Karpas-422 (cell line): ENCODE results near the gene PTPRD. TPM values are rescaled to one million over a fixed set of nuclear protein-coding genes. Genes with fewer than 3 reads are reported as not detected.
A peak's percentile ranks its signal among the peaks of the same experiment; 100 is the strongest.
"Not testable (repeated sequence)": the region's sequence is repeated elsewhere in the genome, so short reads cannot be mapped to it uniquely, and the experiment has no call there.

ENCODE experiments used
- DNase-seq: peaks from one replicate; pipeline ENCODE4 v3.0.0-alpha.2; 2015
- H2AFZ ChIP-seq: fragments of 200-600 bp; sonication (generic); 2 replicates; pipeline ENCODE4 v1.6.1; 2014; ENCODE audit warnings: antibody characterized with exemption, low read length, mixed read lengths
- H3K27ac ChIP-seq: fragments of 200-600 bp; sonication (generic); 2 replicates; pipeline ENCODE4 v1.5.1; 2014; ENCODE audit warnings: mild to moderate bottlenecking, low read length, moderate library complexity
- H3K27me3 ChIP-seq: fragments of 200-600 bp; sonication (generic); 2 replicates; pipeline ENCODE4 v1.6.1; 2014; ENCODE audit warnings: low read length, mixed read lengths
- H3K36me3 ChIP-seq: fragments of 200-600 bp; sonication (generic); 2 replicates; pipeline ENCODE4 v1.6.1; 2014; ENCODE audit warnings: low read length, mixed read lengths; ENCODE audit not compliant: insufficient read depth
- H3K4me1 ChIP-seq: fragments of 200-600 bp; sonication (generic); 2 replicates; pipeline ENCODE4 v1.6.1; 2014; ENCODE audit warnings: mild to moderate bottlenecking, low read length, mixed read lengths
- H3K4me2 ChIP-seq: fragments of 200-600 bp; sonication (generic); 2 replicates; pipeline ENCODE4 v1.6.1; 2014; ENCODE audit warnings: low read length, low read depth, mild to moderate bottlenecking; ENCODE audit not compliant: poor library complexity, severe bottlenecking
- H3K4me3 ChIP-seq: fragments of 200-600 bp; sonication (generic); 2 replicates; pipeline ENCODE4 v1.5.1; 2014; ENCODE audit warnings: mild to moderate bottlenecking, antibody characterized with exemption, low read length, mixed read lengths
- H3K79me2 ChIP-seq: fragments of 200-600 bp; sonication (generic); 2 replicates; pipeline ENCODE4 v1.6.1; 2014; ENCODE audit warnings: mild to moderate bottlenecking, low read length, mixed read lengths
- H3K9ac ChIP-seq: fragments of 200-600 bp; sonication (generic); 2 replicates; pipeline ENCODE4 v1.6.0; 2014; ENCODE audit warnings: low read length
- H3K9me2 ChIP-seq: fragments of 200-600 bp; sonication (generic), shearing (Covaris generic); replicated peaks from 2 replicates; pipeline ENCODE4 v1.6.0; 2014; ENCODE audit warnings: mild to moderate bottlenecking, low read length, moderate library complexity; ENCODE audit not compliant: insufficient read depth
- H3K9me3 ChIP-seq: fragments of 300-700, 200-600 bp; sonication (generic); 2 replicates; pipeline ENCODE4 v1.6.1; 2014; ENCODE audit warnings: low read length, mixed read lengths
- H4K20me1 ChIP-seq: fragments of 200-600 bp; sonication (generic); 2 replicates; pipeline ENCODE4 v1.6.1; 2014; ENCODE audit warnings: mild to moderate bottlenecking, antibody characterized with exemption, low read length, low read depth; ENCODE audit not compliant: insufficient read depth
- total RNA-seq: library from RNA; depleted of rRNA; stranded (reverse); fragments of >200 nt; shearing (Covaris generic); gene quantifications from 2 replicates; pipeline ENCODE4 v1.2.3, GENCODE V29; 2014; ENCODE audit warnings: low replicate concordance

Gene PTPRD
- total RNA-seq, 1 experiment from 2014 or later = 0.63 TPM

DNA sequence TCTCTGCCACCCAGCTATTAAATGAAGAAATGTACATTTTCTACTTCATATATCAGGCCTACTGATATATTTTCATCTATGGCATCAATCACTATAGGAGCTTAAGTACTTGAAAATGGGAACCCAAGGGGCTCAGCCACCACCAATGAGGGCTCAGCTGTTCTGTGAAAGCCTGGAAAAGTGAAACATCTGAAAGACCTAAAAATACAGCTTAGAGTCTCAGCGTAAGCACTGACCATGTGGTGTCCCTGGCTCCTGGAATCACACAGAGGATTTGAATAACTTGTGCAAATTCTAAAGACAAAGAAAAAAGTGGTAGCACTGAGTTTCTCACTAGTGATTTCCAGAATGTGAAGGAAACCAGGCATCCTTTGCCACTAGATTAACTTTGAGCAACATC, 64.5 kb downstream of the PTPRD start:
- Histone ChIP-seq H3K79me2 (no peaks in the 10 kb centered on the region), H3K9ac (no peak overlapping the region), H3K27ac (no peak overlapping the region), H3K9me3 (peaks cover 43% of the 10 kb centered on the region), H3K27me3 (no peaks in the 10 kb centered on the region), H3K4me2 (no peak overlapping the region), H3K4me1 (no peaks in the 10 kb centered on the region), H3K36me3 (no peaks in the 10 kb centered on the region), H2AFZ (no peak overlapping the region), H4K20me1 (no peaks in the 10 kb centered on the region), H3K9me2 (no peaks in the 10 kb centered on the region; the same call in 1 of the 2 replicates), H3K4me3 (no peak overlapping the region)
- DNase-seq = no peak

DNA sequence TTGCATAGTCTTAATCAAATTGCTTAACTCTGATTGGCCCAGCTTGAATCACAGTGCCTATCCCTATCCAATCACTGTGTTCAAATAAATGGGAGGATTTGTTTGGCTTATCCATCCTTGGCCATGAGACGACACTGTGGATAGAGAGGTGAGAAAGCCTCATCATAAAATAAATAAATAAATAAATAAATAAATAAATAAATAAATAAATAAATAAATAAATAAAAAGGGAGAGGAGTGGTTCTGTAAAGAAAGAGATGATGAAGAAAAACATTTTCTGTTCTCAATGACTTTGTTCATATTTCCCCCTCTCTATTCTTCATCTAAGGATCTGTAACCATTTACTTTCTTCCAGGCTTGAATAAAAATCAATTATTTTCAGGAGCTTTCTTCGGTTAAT, 74.7 kb downstream of the PTPRD start:
- Histone ChIP-seq H3K9me3 (peaks cover 42% of the 10 kb centered on the region), H3K9ac (no peak overlapping the region)
- no peak for DNase-seq

DNA sequence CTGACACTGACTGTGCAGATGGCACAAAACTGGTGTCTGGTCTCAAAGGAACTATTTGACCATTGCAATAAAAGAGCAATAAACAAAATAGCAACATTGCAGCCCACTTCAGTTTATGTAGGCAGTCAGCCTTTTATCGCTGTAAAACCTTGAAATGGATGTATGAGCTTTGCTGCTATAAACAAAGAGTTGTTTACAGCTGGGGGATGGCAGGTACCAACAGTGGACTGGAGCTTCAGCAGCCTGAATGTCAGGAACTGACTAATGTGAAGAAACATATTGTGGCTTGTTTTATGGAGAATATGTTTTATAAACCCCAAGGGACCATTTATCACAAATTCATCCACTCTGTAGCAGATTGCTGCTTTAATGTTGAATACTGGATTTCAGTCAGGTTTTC, 78.0 kb downstream of the PTPRD start:
- H3K4me3 ChIP-seq = no peak overlapping the region
- H3K27me3 ChIP-seq = no peaks in the 10 kb centered on the region
- no peak overlapping the region for H2AFZ ChIP-seq
- no peak overlapping the region for H3K9ac ChIP-seq
- H3K36me3 ChIP-seq = no peaks in the 10 kb centered on the region
- no peak for DNase-seq
- no peaks in the 10 kb centered on the region for H3K4me1 ChIP-seq
- H3K4me2 ChIP-seq = no peak overlapping the region
- no peaks in the 10 kb centered on the region for H3K79me2 ChIP-seq
- H3K9me3 ChIP-seq = peaks cover 36% of the 10 kb centered on the region
- H3K9me2 ChIP-seq = no peaks in the 10 kb centered on the region
- no peaks in the 10 kb centered on the region for H4K20me1 ChIP-seq
- H3K27ac ChIP-seq = no peak overlapping the region

More for the DNA sequence above, 74.7 kb downstream of the PTPRD start:
- H3K27ac ChIP-seq = no peak overlapping the region
- H3K4me1 ChIP-seq = no peaks in the 10 kb centered on the region
- no peak overlapping the region for H3K4me2 ChIP-seq
- no peaks in the 10 kb centered on the region for H3K27me3 ChIP-seq
- H3K79me2 ChIP-seq = no peaks in the 10 kb centered on the region
- H2AFZ ChIP-seq = no peak overlapping the region
- no peak overlapping the region for H3K4me3 ChIP-seq
- no peaks in the 10 kb centered on the region for H3K36me3 ChIP-seq
- H4K20me1 ChIP-seq = no peaks in the 10 kb centered on the region
- no peaks in the 10 kb centered on the region for H3K9me2 ChIP-seq

DNA sequence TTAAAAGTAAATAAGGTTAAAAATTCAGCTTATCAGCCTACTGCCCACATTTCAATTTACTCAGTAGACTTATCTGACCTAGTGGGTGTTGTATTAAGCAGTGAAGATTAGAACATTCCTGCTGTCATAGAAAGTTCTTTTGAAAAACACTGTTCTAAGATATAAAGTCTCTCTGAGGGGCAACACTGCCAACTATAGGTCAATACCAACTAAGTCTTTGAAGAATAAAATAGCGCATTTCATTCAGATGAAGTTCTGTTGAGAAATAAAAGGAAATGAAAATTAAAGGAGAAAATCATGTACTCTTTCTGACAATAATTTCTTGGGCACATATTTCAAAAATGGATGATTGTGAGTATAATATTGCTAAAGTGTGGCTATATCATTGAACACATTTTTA, 86.8 kb downstream of the PTPRD start:
- Histone ChIP-seq H4K20me1 (no peaks in the 10 kb centered on the region), H3K9ac (no peak overlapping the region), H3K9me2 (no peaks in the 10 kb centered on the region), H3K4me1 (no peaks in the 10 kb centered on the region), H3K4me3 (no peak overlapping the region), H3K4me2 (no peak overlapping the region), H2AFZ (no peak overlapping the region), H3K27me3 (no peaks in the 10 kb centered on the region), H3K79me2 (no peaks in the 10 kb centered on the region), H3K36me3 (no peaks in the 10 kb centered on the region), H3K27ac (no peak overlapping the region), H3K9me3 (peaks cover 7% of the 10 kb centered on the region)
- DNase-seq = no peak

DNA sequence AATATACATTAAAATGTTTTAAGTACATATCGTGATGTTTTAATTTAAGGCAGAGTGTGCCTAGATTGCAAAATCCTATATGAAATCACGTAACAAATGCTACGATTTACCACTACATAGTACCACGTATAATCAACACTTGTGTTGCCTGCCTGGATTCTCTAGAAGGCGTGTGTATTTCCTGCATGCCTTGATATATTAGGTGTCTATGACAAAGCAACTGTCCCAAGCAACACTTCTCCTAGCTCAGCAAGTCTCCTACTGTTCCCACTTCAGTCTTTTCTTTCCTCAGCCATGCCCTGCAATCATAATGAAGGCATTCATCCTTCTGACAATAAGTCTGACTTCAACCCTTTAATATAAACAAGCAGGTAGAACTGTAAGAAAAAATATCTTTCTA, 89.6 kb downstream of the PTPRD start:
- Histone ChIP-seq H3K79me2 (no peaks in the 10 kb centered on the region), H3K4me2 (no peak overlapping the region), H4K20me1 (no peaks in the 10 kb centered on the region)

DNA sequence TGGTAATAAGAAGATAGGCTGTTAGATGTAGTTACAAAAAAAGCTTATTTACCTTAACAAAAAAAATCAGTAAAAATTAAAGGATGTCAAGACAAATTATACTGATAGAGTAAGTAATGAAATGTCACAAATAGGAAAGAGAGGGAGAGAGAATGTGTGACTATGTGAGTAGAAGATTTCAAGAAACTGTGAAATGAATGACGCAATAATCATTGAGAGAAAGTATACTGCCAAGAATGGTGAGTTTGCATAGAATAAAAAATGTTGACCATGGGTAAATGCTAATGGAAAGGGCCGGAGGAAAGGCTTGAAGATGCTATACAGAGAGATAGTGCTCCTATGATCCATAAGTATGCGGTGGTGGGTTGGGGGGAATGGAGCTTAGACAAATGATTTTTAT, 100.7 kb downstream of the PTPRD start:
- DNase-seq = no peak
- Histone ChIP-seq H3K36me3 (no peaks in the 10 kb centered on the region), H3K79me2 (no peaks in the 10 kb centered on the region), H3K9me2 (no peaks in the 10 kb centered on the region), H3K4me1 (no peaks in the 10 kb centered on the region), H3K4me2 (no peak overlapping the region), H2AFZ (no peak overlapping the region), H4K20me1 (no peaks in the 10 kb centered on the region), H3K9ac (no peak overlapping the region), H3K9me3 (peaks cover 24% of the 10 kb centered on the region), H3K27ac (no peak overlapping the region), H3K27me3 (no peaks in the 10 kb centered on the region), H3K4me3 (no peak overlapping the region)

More for the DNA sequence above, 89.6 kb downstream of the PTPRD start:
- Histone ChIP-seq H3K27ac (no peak overlapping the region), H3K4me3 (no peak overlapping the region), H3K9me2 (no peaks in the 10 kb centered on the region), H3K9ac (no peak overlapping the region), H2AFZ (no peak overlapping the region), H3K9me3 (peaks cover 11% of the 10 kb centered on the region), H3K36me3 (no peaks in the 10 kb centered on the region), H3K4me1 (no peaks in the 10 kb centered on the region), H3K27me3 (no peaks in the 10 kb centered on the region)
- DNase-seq = no peak

DNA sequence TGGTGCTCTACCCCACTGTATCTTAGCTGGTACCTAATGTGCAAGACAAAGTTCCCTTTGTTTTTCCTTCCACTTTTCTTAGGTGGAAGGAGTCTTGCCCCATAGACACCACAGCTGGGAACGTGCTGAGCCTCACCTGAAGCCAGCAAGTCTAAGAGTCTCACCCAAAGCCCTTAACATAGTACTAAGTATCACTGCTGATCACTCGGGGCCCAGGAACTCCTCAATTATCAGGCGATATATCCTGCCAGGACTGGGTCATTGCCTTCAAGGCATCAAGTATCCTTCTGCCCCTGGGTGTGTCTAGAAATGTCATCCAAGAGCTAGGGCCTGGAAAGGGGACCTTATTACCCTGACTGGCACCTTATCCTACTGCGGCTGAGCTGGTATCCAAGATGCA, 123.9 kb downstream of the PTPRD start:
- Histone ChIP-seq H3K27me3 (no peaks in the 10 kb centered on the region), H3K9me2 (no peaks in the 10 kb centered on the region), H3K4me3 (no peak overlapping the region), H3K36me3 (no peaks in the 10 kb centered on the region), H3K9me3 (peaks cover 24% of the 10 kb centered on the region), H4K20me1 (no peaks in the 10 kb centered on the region), H3K27ac (no peak overlapping the region), H3K4me1 (no peaks in the 10 kb centered on the region), H3K79me2 (no peaks in the 10 kb centered on the region), H3K4me2 (no peak overlapping the region), H3K9ac (no peak overlapping the region), H2AFZ (no peak overlapping the region)
- no peak for DNase-seq

DNA sequence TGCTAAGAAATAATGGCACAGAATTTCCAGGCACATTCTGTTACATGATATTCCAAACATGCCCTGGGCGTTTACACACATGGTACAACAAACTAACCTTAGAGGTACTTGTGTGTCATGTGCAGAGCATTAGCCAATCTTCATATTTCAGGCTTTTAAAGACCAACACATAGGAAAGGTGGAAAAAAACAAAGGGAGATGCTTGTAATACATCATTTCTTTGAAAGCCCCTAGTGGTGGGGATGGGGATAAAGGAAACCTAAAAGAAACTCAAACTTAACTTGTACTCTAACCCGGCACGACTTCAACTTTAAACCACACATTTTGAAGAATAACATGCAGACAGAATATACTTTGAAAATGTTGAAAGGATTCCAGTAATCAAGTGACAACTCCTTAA, 133.6 kb downstream of the PTPRD start:
- Histone ChIP-seq H3K9ac (no peak overlapping the region), H3K4me1 (no peaks in the 10 kb centered on the region), H3K79me2 (no peaks in the 10 kb centered on the region), H2AFZ (no peak overlapping the region), H4K20me1 (no peaks in the 10 kb centered on the region), H3K27me3 (no peaks in the 10 kb centered on the region), H3K36me3 (no peaks in the 10 kb centered on the region), H3K4me2 (no peak overlapping the region), H3K9me2 (no peaks in the 10 kb centered on the region), H3K27ac (no peak overlapping the region), H3K9me3 (peaks cover 10% of the 10 kb centered on the region; the same call in 1 of the 2 replicates), H3K4me3 (no peak overlapping the region)
- DNase-seq = peak; percentile 43

DNA sequence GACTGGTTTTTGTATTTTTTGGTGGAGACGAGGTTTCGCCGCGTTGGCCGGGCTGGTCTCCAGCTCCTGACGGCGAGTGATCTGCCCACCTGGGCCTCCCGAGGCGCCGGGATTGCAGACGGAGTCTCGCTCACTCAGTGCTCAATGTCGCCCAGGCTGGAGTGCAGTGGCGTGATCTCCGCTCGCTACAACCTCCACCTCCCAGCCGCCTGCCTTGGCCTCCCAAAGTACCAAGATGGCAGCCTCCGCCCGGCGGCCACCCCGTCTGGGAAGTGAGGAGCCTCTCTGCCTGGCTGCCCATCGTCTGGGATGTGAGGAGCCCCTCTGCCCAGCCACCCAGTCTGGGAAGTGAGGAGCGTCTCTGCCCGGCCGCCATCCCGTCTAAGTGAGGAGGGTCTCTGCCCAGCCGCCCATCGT, 163.6 kb downstream of the PTPRD start:
- not testable (repeated sequence) for H3K36me3 ChIP-seq, H3K4me2 ChIP-seq, H3K9me2 ChIP-seq, DNase-seq, H3K27me3 ChIP-seq, H3K27ac ChIP-seq, H3K79me2 ChIP-seq, H2AFZ ChIP-seq, H3K4me1 ChIP-seq, H4K20me1 ChIP-seq, H3K9ac ChIP-seq, H3K4me3 ChIP-seq
- peaks cover 32% of the 10 kb centered on the region for H3K9me3 ChIP-seq
